HCT116 (cell line): ENCODE measurements around the gene RPS16. TPM values are rescaled to one million over a fixed set of nuclear protein-coding genes. Genes with fewer than 3 reads are reported as not detected.

Experiments
- ATAC-seq: fragments of 200-7000 bp; cut with Tn5 transposase; 2 replicates; pipeline ENCODE4 v1.9.1; 2020; ENCODE audit warnings: mild to moderate bottlenecking, moderate library complexity
- BruUV-seq: library from RNA; stranded (reverse); fragments of 400-500 nt; replicated peaks from 2 replicates; lab custom pipeline; 2021; lab: Mats Ljungman, UMichigan
- CTCF ChIA-PET: fragments of 300-600 bp; sonication (Branson Sonifier 250); formaldehyde crosslinking; loops from one replicate; lab custom pipeline; 2021; ENCODE audit warnings: antibody characterized with exemption; lab: Charles Lee
- POLR2A ChIA-PET: fragments of 300-600, 350-600 bp; sonication (Branson Sonifier 250); formaldehyde crosslinking; loops from one replicate; lab custom pipeline; 2021; ENCODE audit warnings: antibody characterized with exemption; lab: Charles Lee
- RAD21 ChIA-PET, 2 experiments: fragments of 300-600 bp; sonication (Branson Sonifier 250); formaldehyde crosslinking; loops; one replicate each; lab custom pipeline; 2023; ENCODE audit warnings: low total read pairs in 2 of 2; ENCODE audit not compliant: uncharacterized antibody in 2 of 2, unreplicated experiment in 2 of 2, low non-redundant PET in 1 of 2; lab: Charles Lee
- DNase-seq: peaks from one replicate; pipeline ENCODE4 v3.0.0-alpha.2; 2010; ENCODE audit warnings: low read depth, low spot score
- H2AFZ ChIP-seq: fragments of 200-600 bp; shearing (Covaris generic), sonication (generic); 2 replicates; pipeline ENCODE4 v1.6.1; 2017; ENCODE audit warnings: low read depth, mixed run types, mixed read lengths, antibody characterized with exemption, low read length; ENCODE audit not compliant: poor library complexity, severe bottlenecking
- H3K27ac ChIP-seq: 2 replicates; pipeline ENCODE4 v1.5.1; 2012; ENCODE audit warnings: low read depth, low read length
- H3K27me3 ChIP-seq: fragments of 200-600 bp; sonication (generic); 2 replicates; pipeline ENCODE4 v1.6.1; 2016; ENCODE audit warnings: mixed run types, low read length, mixed read lengths; ENCODE audit not compliant: insufficient read depth
- H3K36me3 ChIP-seq, 2 experiments: fragments of 200-500 bp in 1 of 2; fragments of 200-600 bp in 1 of 2; sonication (Bioruptor generic) in 1 of 2; sonication (generic) in 1 of 2; 2 replicates each; pipeline versions ENCODE4 v1.5.1 to v1.6.1; 2014 to 2016; ENCODE audit warnings: low read length in 2 of 2, inconsistent platforms in 1 of 2, mixed read lengths in 1 of 2, mixed run types in 1 of 2; ENCODE audit not compliant: insufficient read depth in 2 of 2, control insufficient read depth in 1 of 2
- H3K4me1 ChIP-seq, 2 experiments: fragments of 200-600 bp in 1 of 2; sonication (generic) in 1 of 2; 2 replicates each; pipeline versions ENCODE4 v1.5.1 to v1.6.1; 2012 to 2017; ENCODE audit warnings: low read length in 2 of 2, inconsistent platforms in 1 of 2, mild to moderate bottlenecking in 1 of 2, mixed read lengths in 1 of 2, mixed run types in 1 of 2, moderate library complexity in 1 of 2; ENCODE audit not compliant: insufficient read depth in 2 of 2, control insufficient read depth in 1 of 2
- H3K4me2 ChIP-seq: fragments of 200-600 bp; sonication (generic); 2 replicates; pipeline ENCODE4 v1.6.1; 2017; ENCODE audit warnings: mixed run types, low read length, mixed read lengths
- H3K4me3 ChIP-seq, 2 experiments: fragments of 200-600 bp in 1 of 2; sonication (generic) in 1 of 2; replicated peaks in 1 of 2; 2 replicates each; pipeline ENCODE4 v1.5.1; 2011 to 2016; ENCODE audit warnings: low read length in 2 of 2, control low read depth in 1 of 2, low read depth in 1 of 2, mild to moderate bottlenecking in 1 of 2, mixed read lengths in 1 of 2, mixed run types in 1 of 2
- H3K79me2 ChIP-seq: fragments of 200-600 bp; sonication (generic); 2 replicates; pipeline ENCODE4 v1.6.1; 2017; ENCODE audit warnings: mild to moderate bottlenecking, mixed run types, low read length, moderate library complexity, mixed read lengths; ENCODE audit not compliant: insufficient read depth
- H3K9ac ChIP-seq: fragments of 200-600 bp; sonication (generic); 2 replicates; pipeline ENCODE4 v1.6.1; 2016; ENCODE audit warnings: low read length, mixed read lengths
- H3K9me2 ChIP-seq: fragments of 200-600 bp; sonication (generic), shearing (Covaris generic); 2 replicates; pipeline ENCODE4 v1.6.1; 2017; ENCODE audit warnings: mixed run types, mild to moderate bottlenecking, moderate library complexity; ENCODE audit not compliant: insufficient read depth
- H3K9me3 ChIP-seq, 2 experiments: fragments of 200-500 bp in 1 of 2; fragments of 200-600 bp in 1 of 2; sonication (Bioruptor generic) in 1 of 2; sonication (generic) in 1 of 2; 2 replicates each; pipeline ENCODE4 v1.6.1; 2014 to 2017; ENCODE audit warnings: low read length in 2 of 2, mixed read lengths in 2 of 2, inconsistent platforms in 1 of 2, low read depth in 1 of 2, mild to moderate bottlenecking in 1 of 2, mixed run types in 1 of 2, moderate library complexity in 1 of 2; ENCODE audit not compliant: control insufficient read depth in 1 of 2, insufficient read depth in 1 of 2
- H4K20me1 ChIP-seq: fragments of 200-600 bp; sonication (generic), shearing (Covaris generic); 2 replicates; pipeline ENCODE4 v1.6.1; 2017; ENCODE audit warnings: mixed run types, mild to moderate bottlenecking, moderate library complexity; ENCODE audit not compliant: insufficient read depth
- CBX3 ChIP-seq: IDR thresholded peaks from 2 replicates; pipeline ENCODE4 v1.6.1; 2012; ENCODE audit warnings: low read depth
- CEBPB ChIP-seq: IDR thresholded peaks from 2 replicates; pipeline ENCODE4 v1.6.1; 2012; ENCODE audit warnings: low read depth
- FOSL1 ChIP-seq: IDR thresholded peaks from 2 replicates; pipeline ENCODE4 v1.6.1; 2012; ENCODE audit warnings: low read depth
- JUND ChIP-seq: IDR thresholded peaks from 2 replicates; pipeline ENCODE4 v1.6.1; 2012
- POLR2AphosphoS5 ChIP-seq: IDR thresholded peaks from 2 replicates; pipeline ENCODE4 v1.6.1; 2011; ENCODE audit warnings: mild to moderate bottlenecking, low read depth, low read length, moderate library complexity
- SIN3A ChIP-seq: IDR thresholded peaks from 2 replicates; pipeline ENCODE4 v1.6.1; 2012; ENCODE audit warnings: low read depth
- SP1 ChIP-seq: IDR thresholded peaks from 2 replicates; pipeline ENCODE4 v1.6.1; 2012; ENCODE audit warnings: low read depth
- SRF ChIP-seq: IDR thresholded peaks from 2 replicates; pipeline ENCODE4 v1.6.1; 2012; ENCODE audit warnings: low read depth
- ZNF274 ChIP-seq: fragments of 200-500 bp; sonication (Bioruptor generic); IDR thresholded peaks from 2 replicates; pipeline ENCODE4 v1.6.1; 2014; ENCODE audit warnings: mild to moderate bottlenecking, low read depth, low read length, inconsistent platforms
- intact Hi-C: fragments of 100-400 bp; cut with micrococcal nuclease; formaldehyde crosslinking; loops from 2 replicates; pipeline ENCODE4 v1.10.0; 2022
- total RNA-seq: library from RNA; stranded (reverse); gene quantifications from one replicate; pipeline ENCODE4 v1.2.1, GENCODE V29; 2021; ENCODE audit not compliant: unreplicated experiment
- TF ChIP-seq, protein P1 (sequence below): IDR thresholded peaks from 2 replicates; pipeline ENCODE4 v1.6.1; 2012; ENCODE audit warnings: low read depth
- TF ChIP-seq, protein P2 (sequence below): IDR thresholded peaks from 2 replicates; pipeline ENCODE4 v1.6.1; 2012

Gene RPS16
- total RNA-seq, 1 experiment from 2014 or later: 3,365 TPM

DNA sequence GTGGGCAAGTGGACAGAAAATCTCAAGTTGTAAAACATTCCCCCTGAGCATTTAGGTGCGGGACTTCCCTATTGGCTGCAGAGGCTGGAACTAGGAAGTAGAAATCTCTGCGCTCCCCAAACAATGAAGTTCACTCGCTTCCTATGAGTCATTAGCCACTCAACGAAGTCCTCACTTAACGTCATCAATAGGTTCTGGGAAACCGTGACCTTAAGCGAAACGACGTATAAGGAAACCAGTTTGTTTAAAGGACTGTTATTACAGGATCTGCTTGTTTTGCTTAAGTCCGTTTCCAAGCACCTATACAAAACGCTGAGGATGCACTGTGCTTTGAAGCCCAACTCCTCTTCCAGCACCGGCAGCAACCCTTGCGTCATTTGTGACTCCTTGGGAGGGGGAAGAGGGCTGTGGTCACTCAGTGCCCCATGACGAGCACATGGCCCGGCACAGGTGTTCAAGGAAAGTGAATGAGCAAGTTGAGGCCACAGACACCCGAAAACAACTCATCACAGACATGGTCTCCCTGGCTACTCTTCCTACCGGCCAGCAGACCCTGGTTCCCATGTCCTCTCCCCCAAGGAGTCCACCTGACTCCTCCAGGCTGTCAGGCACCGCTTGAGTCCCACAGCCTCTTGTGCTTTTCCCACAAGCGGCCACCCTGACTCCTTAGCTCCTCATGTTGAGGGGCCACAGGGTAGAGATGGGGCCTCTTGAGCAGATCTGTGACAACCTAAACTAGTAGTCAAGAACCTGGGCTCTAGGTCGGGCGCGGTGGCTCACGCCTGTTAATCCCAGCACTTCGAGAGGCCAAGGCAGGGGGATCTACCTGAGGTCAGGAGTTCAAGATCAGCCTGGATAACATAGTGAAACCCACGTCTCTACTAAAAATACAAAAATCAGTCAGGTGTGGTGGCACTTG is 4.8 kb downstream of the RPS16 start:
- Histone ChIP-seq H3K27ac (peak overlapping the region; percentile 84), H4K20me1 (peaks cover 13% of the 10 kb centered on the region; the same call in 1 of the 2 replicates), H3K79me2 (peaks cover 36% of the 10 kb centered on the region), H3K9ac (peak overlapping the region; percentile 100), H2AFZ (no peak overlapping the region), H3K4me2 (peak overlapping the region; percentile 92), H3K9me3 (no peaks in the 10 kb centered on the region), H3K36me3 (peaks cover 26 to 34% of the 10 kb centered on the region in 2 experiments; a peak in 3 of 4 replicates), H3K9me2 (no peaks in the 10 kb centered on the region), H3K27me3 (no peaks in the 10 kb centered on the region), H3K4me1 (peaks cover 67 to 74% of the 10 kb centered on the region in 2 experiments), H3K4me3 (peak overlapping the region in 1 of 2 experiments; percentile 2; a peak in 2 of 4 replicates)
- ATAC-seq (peak; percentile 57), DNase-seq (peak; percentile 97)
- POLR2A ChIA-PET: interaction anchor here (0.7 to 1.4 kb wide), 5 partner anchors 10 to 29 kb away, joined by 3 to 4 read pairs (median 4); no protein-coding TSS in a partner anchor
- intact Hi-C loops: loop anchor here (2.0 kb wide), 1 partner anchor 40 kb away; the partner anchor contains the start of genes MED29 and PAF1
- BruUV-seq: TSS peak; percentile 68
- peak; percentile 76 for TF ChIP-seq JUND
- 0 out of 2 replicates have a peak, but pooled peaks have one; percentile 15 for TF ChIP-seq CBX3
- TF ChIP-seq, protein P1, sequence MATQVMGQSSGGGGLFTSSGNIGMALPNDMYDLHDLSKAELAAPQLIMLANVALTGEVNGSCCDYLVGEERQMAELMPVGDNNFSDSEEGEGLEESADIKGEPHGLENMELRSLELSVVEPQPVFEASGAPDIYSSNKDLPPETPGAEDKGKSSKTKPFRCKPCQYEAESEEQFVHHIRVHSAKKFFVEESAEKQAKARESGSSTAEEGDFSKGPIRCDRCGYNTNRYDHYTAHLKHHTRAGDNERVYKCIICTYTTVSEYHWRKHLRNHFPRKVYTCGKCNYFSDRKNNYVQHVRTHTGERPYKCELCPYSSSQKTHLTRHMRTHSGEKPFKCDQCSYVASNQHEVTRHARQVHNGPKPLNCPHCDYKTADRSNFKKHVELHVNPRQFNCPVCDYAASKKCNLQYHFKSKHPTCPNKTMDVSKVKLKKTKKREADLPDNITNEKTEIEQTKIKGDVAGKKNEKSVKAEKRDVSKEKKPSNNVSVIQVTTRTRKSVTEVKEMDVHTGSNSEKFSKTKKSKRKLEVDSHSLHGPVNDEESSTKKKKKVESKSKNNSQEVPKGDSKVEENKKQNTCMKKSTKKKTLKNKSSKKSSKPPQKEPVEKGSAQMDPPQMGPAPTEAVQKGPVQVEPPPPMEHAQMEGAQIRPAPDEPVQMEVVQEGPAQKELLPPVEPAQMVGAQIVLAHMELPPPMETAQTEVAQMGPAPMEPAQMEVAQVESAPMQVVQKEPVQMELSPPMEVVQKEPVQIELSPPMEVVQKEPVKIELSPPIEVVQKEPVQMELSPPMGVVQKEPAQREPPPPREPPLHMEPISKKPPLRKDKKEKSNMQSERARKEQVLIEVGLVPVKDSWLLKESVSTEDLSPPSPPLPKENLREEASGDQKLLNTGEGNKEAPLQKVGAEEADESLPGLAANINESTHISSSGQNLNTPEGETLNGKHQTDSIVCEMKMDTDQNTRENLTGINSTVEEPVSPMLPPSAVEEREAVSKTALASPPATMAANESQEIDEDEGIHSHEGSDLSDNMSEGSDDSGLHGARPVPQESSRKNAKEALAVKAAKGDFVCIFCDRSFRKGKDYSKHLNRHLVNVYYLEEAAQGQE: no peak
- peak; percentile 82 for TF ChIP-seq FOSL1
- 0 out of 2 replicates have a peak, but pooled peaks have one; percentile 56 for TF ChIP-seq CEBPB
- peak; percentile 81 for TF ChIP-seq SP1
- peak; percentile 74; the same call in 1 of the 2 replicates for TF ChIP-seq SRF
- no peak for TF ChIP-seq ZNF274
- TF ChIP-seq, protein P2, sequence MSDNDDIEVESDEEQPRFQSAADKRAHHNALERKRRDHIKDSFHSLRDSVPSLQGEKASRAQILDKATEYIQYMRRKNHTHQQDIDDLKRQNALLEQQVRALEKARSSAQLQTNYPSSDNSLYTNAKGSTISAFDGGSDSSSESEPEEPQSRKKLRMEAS: peak; percentile 97
- TF ChIP-seq SIN3A: no peak; the same call in none of the 2 replicates
- peak; percentile 44; the same call in 1 of the 2 replicates for TF ChIP-seq POLR2AphosphoS5
- CTCF ChIA-PET: interaction anchor here (1.2 kb wide), 1 partner anchor 101 kb away, joined by 3 read pairs; no protein-coding TSS in a partner anchor
- RAD21 ChIA-PET: no interaction called here
